Mucosa of descending colon (tissue), 3 donors: ENCODE data around the gene GPR149. TPM values are rescaled to one million over a fixed set of nuclear protein-coding genes. Genes with fewer than 3 reads are reported as not detected.

ENCODE experiments used
- ATAC-seq: fragments of 200-7000 bp; cut with Tn5 transposase; one replicate; pipeline ENCODE4 v1.9.1; 2020; ENCODE audit warnings: mild to moderate bottlenecking, moderate library complexity
- DNase-seq, 3 donors: peaks; one replicate each; pipeline ENCODE4 v3.0.0-alpha.2; 2020
- H3K36me3 ChIP-seq: fragments of 200-600 bp; one replicate; pipeline ENCODE4 v1.8.0; 2021; ENCODE audit warnings: low read depth, mild to moderate bottlenecking
- H3K4me1 ChIP-seq: fragments of 200-600 bp; one replicate; pipeline ENCODE4 v1.8.0; 2021; ENCODE audit warnings: low read depth, mild to moderate bottlenecking
- H3K4me3 ChIP-seq: fragments of 200-600 bp; one replicate; pipeline ENCODE4 v1.8.0; 2021; ENCODE audit warnings: mild to moderate bottlenecking
- H3K9me3 ChIP-seq: fragments of 200-600 bp; one replicate; pipeline ENCODE4 v1.8.0; 2021; ENCODE audit warnings: mild to moderate bottlenecking
- CTCF ChIP-seq: fragments of 200-600 bp; IDR thresholded peaks from one replicate; pipeline ENCODE4 v1.8.0; 2022; ENCODE audit warnings: antibody characterized with exemption, mild to moderate bottlenecking
- intact Hi-C, 2 donors: fragments of 100-400 bp; cut with DNase I in 1 of 2; cut with micrococcal nuclease in 1 of 2; formaldehyde crosslinking; loops; one replicate each; pipeline versions ENCODE4 v1.11.0 to v1.11.1; 2022; cut with DNase I, micrococcal nuclease
- total RNA-seq, 3 donors: library from RNA; stranded (reverse); fragmentation: NEBNext Ultra II Directional in 2 of 3; extraction: Animal tissue kit (Norgen Biotek cat#: 25700) in 2 of 3; gene quantifications; one replicate each; pipeline versions ENCODE4 v1.2.1 to v1.2.4, GENCODE V29; 2021 to 2023
- donor health status: DM: no; HTN: no; CAD: no; lungs with moderate emphysema.
- donor health status: DM: no; HTN: no; CAD: no.
- donor health status: DM: no; HTN: yes; CAD: no.

GPR149 gene
- total RNA-seq, 3 donors from 2014 or later, result not detected

DNA sequence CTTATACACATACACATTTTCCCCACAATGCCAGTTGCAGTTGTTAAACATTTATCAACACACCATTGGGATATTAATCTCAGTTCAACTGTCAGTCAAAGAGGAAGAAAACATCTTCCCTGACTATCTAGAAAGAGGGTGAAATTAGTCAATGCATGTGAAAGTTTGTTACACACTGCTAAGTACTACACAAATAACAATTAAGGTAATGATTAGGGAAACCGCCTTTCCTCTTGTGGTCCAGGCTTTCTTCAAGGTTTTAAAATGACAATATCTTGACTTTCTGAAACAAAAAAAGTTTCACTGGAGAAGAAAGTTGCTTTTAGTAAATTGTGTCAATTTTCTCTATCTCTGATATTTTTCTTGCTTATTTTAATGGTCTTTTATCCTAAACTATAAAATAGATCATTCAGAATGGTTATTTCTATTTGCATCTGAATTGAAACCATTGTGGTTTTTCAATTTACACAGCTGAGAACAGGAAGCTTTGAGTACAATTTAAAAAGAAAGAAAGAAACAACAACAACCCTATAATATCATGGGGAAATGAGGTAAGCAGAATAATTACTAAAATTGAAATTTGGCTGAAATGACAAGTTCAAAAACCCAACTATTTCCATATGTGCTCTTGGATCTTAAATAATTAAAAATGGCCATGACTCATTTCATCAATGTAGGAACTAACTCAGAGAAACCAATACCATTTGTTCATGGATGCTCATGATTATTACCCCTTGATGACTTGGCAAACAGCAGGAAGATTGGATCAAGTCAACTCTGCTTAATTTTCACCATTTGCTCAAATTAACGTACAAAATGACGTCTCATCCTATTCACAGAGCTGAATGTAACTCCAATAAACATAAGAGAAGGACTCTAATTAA is 31.7 kb downstream of the GPR149 start:
- DNase-seq (no peak), ATAC-seq (no peak)
- TF ChIP-seq CTCF, result no peak
- no peaks in the 10 kb centered on the region for H3K9me3 ChIP-seq
- intact Hi-C loops, result no loop called here
- no peak overlapping the region for H3K4me3 ChIP-seq
- no peaks in the 10 kb centered on the region for H3K4me1 ChIP-seq
- H3K36me3 ChIP-seq, result no peaks in the 10 kb centered on the region

- no peaks in the 10 kb centered on the region for H3K9me3 ChIP-seq
- H3K4me1 ChIP-seq, result no peaks in the 10 kb centered on the region
- no peaks in the 10 kb centered on the region for H3K36me3 ChIP-seq
- H3K4me3 ChIP-seq, result no peak overlapping the region
- intact Hi-C loops, result no loop called here
- DNase-seq, result no peak
- ATAC-seq, result no peak
- TF ChIP-seq CTCF, result no peak
Measured at GRCh38 chr3:154389861-154390260, 40.1 kb downstream of the GPR149 start.

- Histone ChIP-seq H3K4me1 (no peaks in the 10 kb centered on the region), H3K9me3 (no peaks in the 10 kb centered on the region), H3K4me3 (no peak overlapping the region), H3K36me3 (no peaks in the 10 kb centered on the region)
- TF ChIP-seq CTCF, result no peak
- ATAC-seq (no peak), DNase-seq (no peak)
- intact Hi-C loops, result no loop called here
Measured at GRCh38 chr3:154384479-154384878, 45.5 kb downstream of the GPR149 start.

- intact Hi-C loops, result no loop called here
- Histone ChIP-seq H3K36me3 (no peaks in the 10 kb centered on the region), H3K4me3 (no peak overlapping the region), H3K9me3 (no peaks in the 10 kb centered on the region), H3K4me1 (no peaks in the 10 kb centered on the region)
- no peak for TF ChIP-seq CTCF
- ATAC-seq, result no peak
- DNase-seq, result no peak
Measured at GRCh38 chr3:154378311-154378710, 51.7 kb downstream of the GPR149 start.

DNA sequence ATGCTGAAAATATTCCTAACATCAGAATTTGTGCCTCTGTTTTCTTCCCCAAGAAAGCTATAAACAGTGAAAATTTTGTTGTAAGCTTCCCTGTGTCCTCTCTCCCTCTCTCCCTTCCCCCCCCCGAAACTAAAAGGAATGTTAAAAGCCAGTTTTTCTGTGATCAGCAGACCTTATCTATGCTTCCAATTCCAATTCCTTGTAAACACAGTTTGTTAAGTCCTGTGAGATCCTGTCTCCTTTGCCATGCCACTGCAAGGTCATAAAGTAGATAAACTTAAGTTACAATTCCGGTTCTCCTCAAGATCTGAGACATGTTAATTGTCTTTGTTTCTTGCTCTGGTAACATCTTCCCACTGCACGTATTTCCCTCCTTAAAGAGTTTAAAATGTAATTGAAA is 62.8 kb downstream of the GPR149 start:
- ATAC-seq (no peak), DNase-seq (no peak)
- H3K4me3 ChIP-seq, result no peak overlapping the region
- H3K4me1 ChIP-seq, result no peaks in the 10 kb centered on the region
- intact Hi-C loops, result no loop called here
- no peaks in the 10 kb centered on the region for H3K9me3 ChIP-seq
- TF ChIP-seq CTCF, result no peak
- no peaks in the 10 kb centered on the region for H3K36me3 ChIP-seq
